HL-60 (cell line): ENCODE measurements around the gene VCP.

ENCODE experiments used
- DNase-seq, 2 experiments: peaks; one replicate each; pipeline ENCODE4 v3.0.0-alpha.2; 2010 to 2020; ENCODE audit warnings: low read depth in 1 of 2, low spot score in 1 of 2
- H3K27ac ChIP-seq: fragments of 250-450 bp; sonication (Bioruptor Pico); replicated peaks from 2 replicates; pipeline ENCODE4 v1.5.1; 2020; ENCODE audit warnings: mild to moderate bottlenecking, moderate library complexity
- H3K27me3 ChIP-seq: fragments of 250-450 bp; sonication (Bioruptor Pico); 2 replicates; pipeline ENCODE4 v1.5.1; 2021; ENCODE audit warnings: mild to moderate bottlenecking, moderate library complexity; ENCODE audit not compliant: insufficient read depth, poor library complexity, severe bottlenecking
- H3K4me3 ChIP-seq: replicated peaks from 2 replicates; pipeline ENCODE4 v1.5.1; 2011; ENCODE audit warnings: mild to moderate bottlenecking, control low read depth, low read length; ENCODE audit not compliant: insufficient read depth
- GABPA ChIP-seq: IDR thresholded peaks from 2 replicates; pipeline ENCODE4 v1.6.1; 2012; ENCODE audit warnings: low read depth
- POLR2AphosphoS5 ChIP-seq: IDR thresholded peaks from 2 replicates; pipeline ENCODE4 v1.6.1; 2012; ENCODE audit warnings: low read depth
- SPI1 ChIP-seq: IDR thresholded peaks from 2 replicates; pipeline ENCODE4 v1.6.1; 2012; ENCODE audit warnings: low read depth, mild to moderate bottlenecking, borderline replicate concordance
- TF ChIP-seq, protein P1 (sequence below): IDR thresholded peaks from one replicate; pipeline ENCODE4 v1.5.1; 2011; ENCODE audit warnings: low read length, control low read depth, inconsistent platforms; ENCODE audit not compliant: insufficient read depth
- TF ChIP-seq, protein P2 (sequence below): IDR thresholded peaks from 2 replicates; pipeline ENCODE4 v1.6.1; 2012; ENCODE audit warnings: low read depth; ENCODE audit not compliant: insufficient replicate concordance

The VCP gene

DNA sequence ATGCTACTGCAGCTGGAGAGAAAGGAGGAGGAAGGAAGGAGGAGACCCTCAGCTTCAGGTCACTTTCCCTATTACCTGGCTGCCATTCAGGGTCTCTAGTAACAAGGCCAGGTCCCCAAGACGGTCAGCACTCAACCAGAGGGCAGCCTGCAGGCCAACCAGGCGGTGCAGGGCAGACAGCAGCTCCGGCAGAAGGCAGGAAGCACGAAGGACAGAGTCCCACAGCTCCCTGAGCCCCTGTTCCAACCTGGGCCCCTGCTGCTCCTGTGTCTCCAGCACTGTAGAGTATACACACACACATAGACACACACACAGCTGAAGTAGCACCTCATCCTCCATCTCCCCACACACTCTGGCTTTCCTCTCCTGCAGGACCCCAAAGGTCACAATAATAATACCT lies 5.6 kb upstream of the VCP start:
- peak overlapping the region; percentile 73; the same call in 1 of the 2 replicates for H3K4me3 ChIP-seq
- H3K27me3 ChIP-seq = no peaks in the 10 kb centered on the region
- TF ChIP-seq, protein P1, sequence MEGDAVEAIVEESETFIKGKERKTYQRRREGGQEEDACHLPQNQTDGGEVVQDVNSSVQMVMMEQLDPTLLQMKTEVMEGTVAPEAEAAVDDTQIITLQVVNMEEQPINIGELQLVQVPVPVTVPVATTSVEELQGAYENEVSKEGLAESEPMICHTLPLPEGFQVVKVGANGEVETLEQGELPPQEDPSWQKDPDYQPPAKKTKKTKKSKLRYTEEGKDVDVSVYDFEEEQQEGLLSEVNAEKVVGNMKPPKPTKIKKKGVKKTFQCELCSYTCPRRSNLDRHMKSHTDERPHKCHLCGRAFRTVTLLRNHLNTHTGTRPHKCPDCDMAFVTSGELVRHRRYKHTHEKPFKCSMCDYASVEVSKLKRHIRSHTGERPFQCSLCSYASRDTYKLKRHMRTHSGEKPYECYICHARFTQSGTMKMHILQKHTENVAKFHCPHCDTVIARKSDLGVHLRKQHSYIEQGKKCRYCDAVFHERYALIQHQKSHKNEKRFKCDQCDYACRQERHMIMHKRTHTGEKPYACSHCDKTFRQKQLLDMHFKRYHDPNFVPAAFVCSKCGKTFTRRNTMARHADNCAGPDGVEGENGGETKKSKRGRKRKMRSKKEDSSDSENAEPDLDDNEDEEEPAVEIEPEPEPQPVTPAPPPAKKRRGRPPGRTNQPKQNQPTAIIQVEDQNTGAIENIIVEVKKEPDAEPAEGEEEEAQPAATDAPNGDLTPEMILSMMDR = no peak
- no peak for TF ChIP-seq GABPA
- TF ChIP-seq, protein P2, sequence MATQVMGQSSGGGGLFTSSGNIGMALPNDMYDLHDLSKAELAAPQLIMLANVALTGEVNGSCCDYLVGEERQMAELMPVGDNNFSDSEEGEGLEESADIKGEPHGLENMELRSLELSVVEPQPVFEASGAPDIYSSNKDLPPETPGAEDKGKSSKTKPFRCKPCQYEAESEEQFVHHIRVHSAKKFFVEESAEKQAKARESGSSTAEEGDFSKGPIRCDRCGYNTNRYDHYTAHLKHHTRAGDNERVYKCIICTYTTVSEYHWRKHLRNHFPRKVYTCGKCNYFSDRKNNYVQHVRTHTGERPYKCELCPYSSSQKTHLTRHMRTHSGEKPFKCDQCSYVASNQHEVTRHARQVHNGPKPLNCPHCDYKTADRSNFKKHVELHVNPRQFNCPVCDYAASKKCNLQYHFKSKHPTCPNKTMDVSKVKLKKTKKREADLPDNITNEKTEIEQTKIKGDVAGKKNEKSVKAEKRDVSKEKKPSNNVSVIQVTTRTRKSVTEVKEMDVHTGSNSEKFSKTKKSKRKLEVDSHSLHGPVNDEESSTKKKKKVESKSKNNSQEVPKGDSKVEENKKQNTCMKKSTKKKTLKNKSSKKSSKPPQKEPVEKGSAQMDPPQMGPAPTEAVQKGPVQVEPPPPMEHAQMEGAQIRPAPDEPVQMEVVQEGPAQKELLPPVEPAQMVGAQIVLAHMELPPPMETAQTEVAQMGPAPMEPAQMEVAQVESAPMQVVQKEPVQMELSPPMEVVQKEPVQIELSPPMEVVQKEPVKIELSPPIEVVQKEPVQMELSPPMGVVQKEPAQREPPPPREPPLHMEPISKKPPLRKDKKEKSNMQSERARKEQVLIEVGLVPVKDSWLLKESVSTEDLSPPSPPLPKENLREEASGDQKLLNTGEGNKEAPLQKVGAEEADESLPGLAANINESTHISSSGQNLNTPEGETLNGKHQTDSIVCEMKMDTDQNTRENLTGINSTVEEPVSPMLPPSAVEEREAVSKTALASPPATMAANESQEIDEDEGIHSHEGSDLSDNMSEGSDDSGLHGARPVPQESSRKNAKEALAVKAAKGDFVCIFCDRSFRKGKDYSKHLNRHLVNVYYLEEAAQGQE = no peak
- TF ChIP-seq SPI1 = no peak
- no peak for TF ChIP-seq POLR2AphosphoS5
- H3K27ac ChIP-seq = no peak overlapping the region; the same call in 1 of the 2 replicates
- DNase-seq = no peak

DNA sequence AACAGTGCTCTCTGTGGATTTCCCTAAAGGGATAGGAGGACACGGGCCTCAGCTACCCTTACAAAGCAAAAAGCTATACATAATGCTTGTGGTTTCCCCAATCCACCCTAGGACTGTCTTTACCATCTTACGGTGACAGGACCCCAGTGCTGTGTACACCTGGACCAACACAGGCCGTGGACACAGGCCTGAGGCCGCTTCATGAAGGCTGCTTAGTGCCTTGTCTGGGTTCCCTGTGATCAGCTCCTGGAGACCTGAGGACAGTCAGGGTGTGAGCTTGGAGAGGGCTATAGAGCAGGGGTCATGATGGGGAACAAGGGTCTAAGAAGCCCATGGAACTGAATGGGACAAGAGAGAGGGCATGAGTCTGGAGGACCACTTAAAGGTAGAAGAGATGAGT lies 4.4 kb upstream of the VCP start:
- no peak overlapping the region for H3K27ac ChIP-seq
- TF ChIP-seq, protein P1 = no peak
- no peak for TF ChIP-seq GABPA
- TF ChIP-seq, protein P2 = no peak
- TF ChIP-seq POLR2AphosphoS5 = no peak
- no peak for TF ChIP-seq SPI1
- DNase-seq = no peak
- no peak overlapping the region for H3K4me3 ChIP-seq
- H3K27me3 ChIP-seq = no peaks in the 10 kb centered on the region

DNA sequence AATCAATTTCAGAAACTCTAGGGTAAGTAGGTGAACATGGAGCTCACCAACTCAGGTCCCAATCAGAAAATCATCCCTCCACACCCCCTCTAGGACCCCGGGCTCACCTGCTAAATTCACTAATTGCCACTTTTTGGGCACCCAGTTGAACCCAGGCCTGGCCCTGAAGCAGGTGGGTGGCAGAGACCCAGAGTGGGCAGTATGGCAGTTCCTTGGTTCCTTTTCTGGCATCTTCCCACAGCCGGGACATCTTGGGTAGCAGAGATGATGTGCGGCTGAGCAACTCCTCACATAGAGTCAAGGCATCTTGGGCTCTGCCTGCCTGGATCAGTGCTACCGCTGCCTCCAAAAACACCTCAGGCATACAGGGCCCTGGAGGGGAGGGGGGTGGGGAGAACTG lies 2.9 kb upstream of the VCP start:
- H3K27ac ChIP-seq = no peak overlapping the region
- H3K27me3 ChIP-seq = no peaks in the 10 kb centered on the region
- no peak for TF ChIP-seq SPI1
- TF ChIP-seq, protein P1 = no peak
- TF ChIP-seq, protein P2 = no peak
- TF ChIP-seq POLR2AphosphoS5 = no peak
- TF ChIP-seq GABPA = no peak
- H3K4me3 ChIP-seq = no peak overlapping the region
- DNase-seq = no peak
